Measurements from ENCODE around the gene TFDP1.

Gene TFDP1

GRCh38 chr13:113539176-113539575 is 45.4 kb upstream of the TFDP1 start:
- no peak overlapping the region for H3K4me3 ChIP-seq (ENCODE audit: low read depth, low read length)
- DNase-seq (ENCODE audit: low read depth), result no peak
- TF ChIP-seq CTCF (IDR thresholded peaks at IDR 0.05; ENCODE audit: insufficient read depth, low read depth, low read length, missing control alignments), result no peak

DNA sequence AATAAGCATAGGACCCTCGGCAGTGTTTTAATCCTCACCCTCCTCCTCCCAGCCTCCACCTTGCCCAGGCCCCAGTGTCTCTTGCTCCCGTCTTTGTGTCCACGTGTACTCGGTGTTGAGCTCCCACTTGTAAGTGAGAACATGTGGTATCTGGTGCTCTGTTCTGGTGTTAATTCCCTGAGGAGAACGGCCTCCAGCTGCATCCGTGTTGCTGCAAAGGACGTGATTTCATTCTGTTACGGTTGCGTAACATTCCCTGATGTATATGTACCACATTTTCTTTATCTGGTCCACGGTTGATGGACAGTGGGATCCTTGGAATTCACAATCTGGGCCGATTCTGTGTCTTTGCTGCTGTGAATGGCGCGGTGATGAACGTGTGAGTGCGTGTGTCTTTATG is 44.7 kb upstream of the TFDP1 start:
- no peak for DNase-seq (ENCODE audit: low read depth)
- no peak for TF ChIP-seq CTCF (IDR thresholded peaks at IDR 0.05; ENCODE audit: insufficient read depth, low read depth, low read length, missing control alignments)
- no peak overlapping the region for H3K4me3 ChIP-seq (ENCODE audit: low read depth, low read length)

- TF ChIP-seq CTCF (IDR thresholded peaks at IDR 0.05; ENCODE audit: insufficient read depth, low read depth, low read length, missing control alignments), result no peak
- no peak overlapping the region for H3K4me3 ChIP-seq (ENCODE audit: low read depth, low read length)
- no peak for DNase-seq (ENCODE audit: low read depth)
Measured at GRCh38 chr13:113540523-113540922, 44.0 kb upstream of the TFDP1 start.

DNA sequence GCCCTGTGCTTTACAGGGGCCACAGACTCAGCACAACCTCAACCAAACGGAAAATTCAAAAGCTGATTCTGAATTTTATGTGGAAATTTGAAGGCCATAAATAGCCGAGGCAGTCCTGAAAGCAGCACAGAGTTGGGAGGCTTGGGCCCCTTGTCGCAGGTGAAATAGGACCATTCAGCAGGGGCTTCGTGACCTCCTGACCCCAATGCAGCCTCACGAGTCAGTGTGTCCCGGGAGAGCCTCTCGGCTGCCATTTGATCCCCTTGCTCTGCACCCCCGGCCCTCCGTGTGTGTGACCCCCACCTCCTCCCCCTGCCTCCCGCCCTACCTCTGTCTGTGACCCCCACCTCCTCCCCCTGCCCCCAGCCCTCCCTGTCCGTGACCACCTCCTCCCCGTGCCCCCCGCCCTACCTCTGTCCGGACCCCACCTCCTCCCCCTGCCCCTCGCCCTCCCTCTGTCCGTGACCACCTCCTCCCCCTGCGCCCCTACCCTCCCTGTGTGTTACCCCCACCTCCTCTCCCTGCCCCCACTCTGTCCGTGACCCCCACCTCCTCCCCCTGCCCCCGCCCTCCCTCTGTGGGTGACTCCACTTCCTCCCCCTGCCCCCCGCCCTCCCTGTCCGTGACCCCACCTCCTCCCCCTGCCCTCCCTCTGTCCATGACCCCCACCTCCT is 41.7 kb upstream of the TFDP1 start:
- DNase-seq (ENCODE audit: low read depth), result no peak
- no peak for TF ChIP-seq CTCF (IDR thresholded peaks at IDR 0.05; ENCODE audit: insufficient read depth, low read depth, low read length, missing control alignments)
- H3K4me3 ChIP-seq (ENCODE audit: low read depth, low read length), result no peak overlapping the region

DNA sequence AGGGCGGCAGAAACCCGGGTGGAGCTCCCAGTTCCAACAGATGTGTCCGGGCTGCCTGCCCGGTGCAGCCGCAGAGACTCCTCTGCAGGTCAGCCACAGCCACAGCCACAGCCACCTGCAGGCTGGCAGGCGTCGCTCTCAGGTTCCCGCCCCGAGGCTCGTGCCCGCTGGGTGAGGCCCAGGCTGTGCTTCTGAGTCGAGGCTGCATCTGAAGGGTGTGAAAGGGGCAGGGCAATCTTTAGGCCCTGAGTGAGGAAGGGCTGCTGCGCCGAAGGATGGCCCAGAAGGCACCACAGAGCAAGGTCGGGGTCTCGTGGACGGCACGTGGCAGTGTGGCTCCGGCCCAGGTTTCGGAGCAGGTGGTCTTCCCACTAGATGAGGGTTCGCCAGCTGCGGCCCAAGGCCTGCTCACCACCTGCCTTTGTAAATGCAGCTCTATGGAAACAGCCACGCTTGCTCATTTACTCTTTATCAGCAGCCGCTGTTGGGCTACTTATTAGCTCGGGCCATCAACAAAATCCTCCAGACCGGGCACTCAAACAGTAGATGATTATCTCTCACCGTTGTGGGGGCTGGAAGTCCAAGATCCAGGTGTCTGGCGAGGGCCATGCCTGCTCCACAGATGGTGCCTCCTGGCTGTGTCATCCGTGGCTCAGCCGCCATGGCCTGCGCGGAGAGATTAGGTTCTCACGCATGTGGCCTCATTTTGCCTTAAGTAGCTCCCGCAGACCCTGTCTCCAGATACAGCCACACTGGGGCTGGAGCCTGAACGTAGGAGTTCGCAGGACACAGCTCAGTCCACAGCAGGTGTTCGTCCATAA is 40.3 kb upstream of the TFDP1 start:
- TF ChIP-seq CTCF (IDR thresholded peaks at IDR 0.05; ENCODE audit: insufficient read depth, low read depth, low read length, missing control alignments), result no peak
- no peak for DNase-seq (ENCODE audit: low read depth)
- no peak overlapping the region for H3K4me3 ChIP-seq (ENCODE audit: low read depth, low read length)

DNA sequence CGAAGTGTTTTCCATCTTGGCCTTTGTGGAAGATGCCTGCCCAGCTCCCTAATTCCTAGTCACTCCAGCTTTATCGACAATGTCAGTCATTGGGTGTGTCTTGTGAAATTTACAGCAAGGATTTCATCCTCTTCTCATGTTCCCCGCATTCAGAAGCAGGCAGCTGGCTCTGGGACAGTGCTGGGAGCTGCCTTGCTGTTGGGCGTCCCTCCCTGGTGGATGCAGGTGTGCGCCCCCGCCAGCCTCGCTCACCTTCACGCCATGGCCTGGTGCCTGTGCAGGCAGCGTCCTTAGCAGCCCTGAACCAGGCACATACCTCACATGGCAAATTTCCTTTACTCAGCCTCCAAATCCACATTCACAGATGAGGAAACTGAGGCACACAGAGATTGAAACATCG is 39.7 kb upstream of the TFDP1 start:
- DNase-seq (ENCODE audit: low read depth), result no peak

More for the DNA sequence above, 39.7 kb upstream of the TFDP1 start:
- H3K4me3 ChIP-seq (ENCODE audit: low read depth, low read length), result no peak overlapping the region
- no peak for TF ChIP-seq CTCF (IDR thresholded peaks at IDR 0.05; ENCODE audit: insufficient read depth, low read depth, low read length, missing control alignments)

All from GM12865 (cell line).